ENCODE data around the gene PLCG1. TPM values are rescaled to one million over a fixed set of nuclear protein-coding genes. Genes with fewer than 3 reads are reported as not detected.

The PLCG1 gene
- total RNA-seq, 1 donor from 2014 or later: 89.3 TPM

GRCh38 chr20:41159547-41159946 lies 22.2 kb downstream of the PLCG1 start:
- no peak overlapping the region for H3K4me3 ChIP-seq (ENCODE audit: low read depth, low read length)
- DNase-seq (ENCODE audit: low read depth): no peak
- H3K27me3 ChIP-seq (ENCODE audit: control insufficient read depth, insufficient read depth, low read length): no peaks in the 10 kb centered on the region
- no peak for TF ChIP-seq CTCF (IDR thresholded peaks at IDR 0.05; ENCODE audit: insufficient read depth, low read length, poor library complexity, severe bottlenecking)
- peaks cover 6% of the 10 kb centered on the region for H3K36me3 ChIP-seq (ENCODE audit: control insufficient read depth, insufficient read depth, low read length)

- H3K36me3 ChIP-seq (ENCODE audit: control insufficient read depth, insufficient read depth, low read length): peaks cover 11% of the 10 kb centered on the region
- DNase-seq (ENCODE audit: low read depth): no peak
- H3K27me3 ChIP-seq (ENCODE audit: control insufficient read depth, insufficient read depth, low read length): no peaks in the 10 kb centered on the region
- no peak overlapping the region for H3K4me3 ChIP-seq (ENCODE audit: low read depth, low read length)
- TF ChIP-seq CTCF (IDR thresholded peaks at IDR 0.05; ENCODE audit: insufficient read depth, low read length, poor library complexity, severe bottlenecking): no peak
Measured at GRCh38 chr20:41160686-41161085, 23.3 kb downstream of the PLCG1 start.

- H3K4me3 ChIP-seq (ENCODE audit: low read depth, low read length): no peak overlapping the region
- H3K27me3 ChIP-seq (ENCODE audit: control insufficient read depth, insufficient read depth, low read length): no peaks in the 10 kb centered on the region
- no peak for DNase-seq (ENCODE audit: low read depth)
- TF ChIP-seq CTCF (IDR thresholded peaks at IDR 0.05; ENCODE audit: insufficient read depth, low read length, poor library complexity, severe bottlenecking): no peak
- peaks cover 11% of the 10 kb centered on the region for H3K36me3 ChIP-seq (ENCODE audit: control insufficient read depth, insufficient read depth, low read length)
Measured at GRCh38 chr20:41161886-41162285, 24.5 kb downstream of the PLCG1 start.

GRCh38 chr20:41162396-41162795 lies 25.1 kb downstream of the PLCG1 start:
- H3K27me3 ChIP-seq (ENCODE audit: control insufficient read depth, insufficient read depth, low read length): no peaks in the 10 kb centered on the region
- H3K36me3 ChIP-seq (ENCODE audit: control insufficient read depth, insufficient read depth, low read length): peaks cover 11% of the 10 kb centered on the region
- TF ChIP-seq CTCF (IDR thresholded peaks at IDR 0.05; ENCODE audit: insufficient read depth, low read length, poor library complexity, severe bottlenecking): no peak
- DNase-seq (ENCODE audit: low read depth): no peak
- no peak overlapping the region for H3K4me3 ChIP-seq (ENCODE audit: low read depth, low read length)

GRCh38 chr20:41163821-41164220 lies 26.5 kb downstream of the PLCG1 start:
- H3K27me3 ChIP-seq (ENCODE audit: control insufficient read depth, insufficient read depth, low read length): no peaks in the 10 kb centered on the region
- DNase-seq (ENCODE audit: low read depth): no peak
- no peak overlapping the region for H3K4me3 ChIP-seq (ENCODE audit: low read depth, low read length)
- H3K36me3 ChIP-seq (ENCODE audit: control insufficient read depth, insufficient read depth, low read length): peaks cover 12% of the 10 kb centered on the region
- no peak for TF ChIP-seq CTCF (IDR thresholded peaks at IDR 0.05; ENCODE audit: insufficient read depth, low read length, poor library complexity, severe bottlenecking)

Data from kidney epithelial cell (primary cell).